Panc1 (cell line): Measurements from ENCODE around the gene CFAP126.

Source experiments
- CTCF ChIP-seq: fragments of 450-650 bp; IDR thresholded peaks from 2 replicates; pipeline ENCODE4 v1.5.1; 2017; ENCODE audit warnings: mild to moderate bottlenecking
- POLR2AphosphoS5 ChIP-seq: IDR thresholded peaks from 2 replicates; pipeline ENCODE4 v1.6.1; 2012; ENCODE audit warnings: mild to moderate bottlenecking, low read depth, low read length, moderate library complexity
- SIN3A ChIP-seq: IDR thresholded peaks from 2 replicates; pipeline ENCODE4 v1.6.1; 2012; ENCODE audit warnings: low read depth, mild to moderate bottlenecking, low read length, moderate library complexity, borderline replicate concordance; ENCODE audit not compliant: insufficient read depth

DNA sequence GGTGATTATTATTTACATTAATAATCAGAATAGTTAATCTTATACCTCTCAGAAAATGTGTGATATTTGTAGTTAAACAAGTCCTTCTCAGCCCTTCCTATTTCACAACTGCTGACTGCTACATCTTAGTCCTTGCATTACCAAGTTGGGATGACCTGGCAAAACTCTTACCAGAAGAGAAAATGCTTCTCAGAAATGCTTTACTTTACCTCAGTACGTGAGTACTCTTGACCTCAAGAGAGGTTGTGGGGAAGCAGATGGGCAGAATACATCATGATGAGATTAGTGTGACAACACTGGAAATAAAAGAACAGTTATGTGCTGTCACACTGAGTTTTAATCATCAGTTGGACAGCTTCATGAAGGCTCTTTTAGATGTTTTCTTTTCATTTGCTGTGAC is 16.2 kb downstream of the CFAP126 start:
- TF ChIP-seq POLR2AphosphoS5 (no peak), CTCF (no peak), SIN3A (no peak)
